Measurements from ENCODE around the gene SNX9. TPM values are rescaled to one million over a fixed set of nuclear protein-coding genes. Genes with fewer than 3 reads are reported as not detected.

SNX9 gene
- total RNA-seq (31.6 TPM), polyA plus RNA-seq (10 to 100 TPM; 16.4 to 23.5 (median 19.9) TPM)

- H3K4me3 Mint-ChIP-seq: peak within 1 kb of the TSS; percentile 92 to 98 (median 98)
- peaks cover 24% of the 10 kb centered on the region for H3K27me3 Mint-ChIP-seq
- no peaks in the 10 kb centered on the region for H3K36me3 ChIP-seq (ENCODE audit: control insufficient read depth, insufficient read depth, low read length)
- H3K9me3 ChIP-seq (ENCODE audit: control insufficient read depth in 2 of 2, low read length in 2 of 2): no peaks in the 10 kb centered on the region
- H3K27ac ChIP-seq (ENCODE audit: insufficient read depth, low read length, poor library complexity, severe bottlenecking): peak within 1 kb of the TSS; percentile 89
- H3K9me3 Mint-ChIP-seq: peaks cover 0 to 3% (median 0%) of the 10 kb centered on the region in 7 donors
- H3K36me3 Mint-ChIP-seq: peaks cover 3% of the 10 kb centered on the region
- H3K27ac Mint-ChIP-seq: peak within 1 kb of the TSS; percentile 99 to 100 (median 99)
- peak; percentile 56 to 73 (median 59) for DNase-seq
- no peaks in the 10 kb centered on the region for H3K27me3 ChIP-seq (ENCODE audit: control insufficient read depth, insufficient read depth, low read length)
- peaks cover 20% of the 10 kb centered on the region for H3K4me1 ChIP-seq (ENCODE audit: control insufficient read depth, insufficient read depth, low read length, poor library complexity, severe bottlenecking)
- peak within 1 kb of the TSS; percentile 96 for H3K4me3 ChIP-seq (ENCODE audit: low read depth, low read length)
- H3K4me1 Mint-ChIP-seq: peaks cover 16 to 39% (median 31%) of the 10 kb centered on the region in 4 donors
- ATAC-seq (ENCODE audit: low read depth in 2 of 2): peak; percentile 74 to 75
These were observed at the start of gene SNX9 for GRCh38 chr6:157823001-157823527. Gene SNX9, plus strand, starts transcription at chr6:157823246. Its CDS starts 189 bp downstream, at chr6:157823435.

- Histone ChIP-seq H3K27me3 (ENCODE audit: control insufficient read depth, insufficient read depth, low read length) (no peaks in the 10 kb centered on the region), H3K4me1 (ENCODE audit: control insufficient read depth, insufficient read depth, low read length, poor library complexity, severe bottlenecking) (peaks cover 14% of the 10 kb centered on the region), H3K27ac (ENCODE audit: insufficient read depth, low read length, poor library complexity, severe bottlenecking) (no peak overlapping the region), H3K9me3 (ENCODE audit: control insufficient read depth in 2 of 2, low read length in 2 of 2) (no peaks in the 10 kb centered on the region), H3K36me3 (ENCODE audit: control insufficient read depth, insufficient read depth, low read length) (no peaks in the 10 kb centered on the region), H3K4me3 (ENCODE audit: low read depth, low read length) (no peak overlapping the region)
- Mint-ChIP-seq H3K4me1 (peaks cover 3 to 29% (median 12%) of the 10 kb centered on the region in 4 donors), H3K27me3 (peaks cover 8% of the 10 kb centered on the region), H3K9me3 (peaks cover 0 to 8% (median 0%) of the 10 kb centered on the region in 7 donors), H3K27ac (peak overlapping the region in 2 of 3 donors; percentile 68 to 89), H3K4me3 (peak overlapping the region in 1 of 4 donors; percentile 53), H3K36me3 (peaks cover 5% of the 10 kb centered on the region)
- no peak for ATAC-seq (ENCODE audit: low read depth in 2 of 2)
- no peak for DNase-seq
These were observed 49.7 kb upstream of the SNX9 start for GRCh38 chr6:157773248-157773773.

- Mint-ChIP-seq H3K9me3 (peaks cover 0 to 8% (median 0%) of the 10 kb centered on the region in 7 donors), H3K36me3 (peaks cover 5% of the 10 kb centered on the region), H3K4me1 (peaks cover 0 to 18% (median 5%) of the 10 kb centered on the region in 4 donors), H3K27ac (peak overlapping the region; percentile 2 to 94 (median 68)), H3K4me3 (no peak overlapping the region), H3K27me3 (peaks cover 10% of the 10 kb centered on the region)
- ATAC-seq (ENCODE audit: low read depth in 2 of 2) (peak; percentile 41 to 54), DNase-seq (no peak)
- H3K36me3 ChIP-seq (ENCODE audit: control insufficient read depth, insufficient read depth, low read length): no peaks in the 10 kb centered on the region
- H3K27ac ChIP-seq (ENCODE audit: insufficient read depth, low read length, poor library complexity, severe bottlenecking): no peak overlapping the region
- H3K4me3 ChIP-seq (ENCODE audit: low read depth, low read length): no peak overlapping the region
- no peaks in the 10 kb centered on the region for H3K27me3 ChIP-seq (ENCODE audit: control insufficient read depth, insufficient read depth, low read length)
- H3K4me1 ChIP-seq (ENCODE audit: control insufficient read depth, insufficient read depth, low read length, poor library complexity, severe bottlenecking): peaks cover 3% of the 10 kb centered on the region
- no peaks in the 10 kb centered on the region for H3K9me3 ChIP-seq (ENCODE audit: control insufficient read depth in 2 of 2, low read length in 2 of 2)
These were observed 48.6 kb upstream of the SNX9 start for GRCh38 chr6:157774153-157775135.

GRCh38 chr6:157775376-157775775 is 47.7 kb upstream of the SNX9 start:
- DNase-seq (no peak), ATAC-seq (ENCODE audit: low read depth in 2 of 2) (no peak)
- no peaks in the 10 kb centered on the region for H3K36me3 ChIP-seq (ENCODE audit: control insufficient read depth, insufficient read depth, low read length)
- no peaks in the 10 kb centered on the region for H3K4me1 ChIP-seq (ENCODE audit: control insufficient read depth, insufficient read depth, low read length, poor library complexity, severe bottlenecking)
- no peaks in the 10 kb centered on the region for H3K27me3 ChIP-seq (ENCODE audit: control insufficient read depth, insufficient read depth, low read length)
- Mint-ChIP-seq H3K4me3 (no peak overlapping the region), H3K27me3 (peaks cover 6% of the 10 kb centered on the region), H3K4me1 (peaks cover 0 to 14% (median 4%) of the 10 kb centered on the region in 4 donors), H3K9me3 (peaks cover 0 to 8% (median 0%) of the 10 kb centered on the region in 7 donors), H3K36me3 (peaks cover 5% of the 10 kb centered on the region), H3K27ac (peak overlapping the region in 1 of 3 donors; percentile 2)
- no peak overlapping the region for H3K4me3 ChIP-seq (ENCODE audit: low read depth, low read length)
- no peaks in the 10 kb centered on the region for H3K9me3 ChIP-seq (ENCODE audit: control insufficient read depth in 2 of 2, low read length in 2 of 2)
- no peak overlapping the region for H3K27ac ChIP-seq (ENCODE audit: insufficient read depth, low read length, poor library complexity, severe bottlenecking)

- no peaks in the 10 kb centered on the region for H3K36me3 ChIP-seq (ENCODE audit: control insufficient read depth, insufficient read depth, low read length)
- no peaks in the 10 kb centered on the region for H3K4me1 ChIP-seq (ENCODE audit: control insufficient read depth, insufficient read depth, low read length, poor library complexity, severe bottlenecking)
- Mint-ChIP-seq H3K4me3 (no peak overlapping the region), H3K36me3 (peaks cover 5% of the 10 kb centered on the region), H3K4me1 (peaks cover 0 to 14% (median 5%) of the 10 kb centered on the region in 4 donors), H3K27ac (no peak overlapping the region), H3K9me3 (peaks cover 0 to 10% (median 0%) of the 10 kb centered on the region in 7 donors), H3K27me3 (peaks cover 10% of the 10 kb centered on the region)
- ATAC-seq (ENCODE audit: low read depth in 2 of 2): no peak
- peaks cover 0 to 4% of the 10 kb centered on the region in 2 experiments for H3K9me3 ChIP-seq (ENCODE audit: control insufficient read depth in 2 of 2, low read length in 2 of 2)
- DNase-seq: no peak
- H3K27ac ChIP-seq (ENCODE audit: insufficient read depth, low read length, poor library complexity, severe bottlenecking): no peak overlapping the region
- H3K4me3 ChIP-seq (ENCODE audit: low read depth, low read length): no peak overlapping the region
- H3K27me3 ChIP-seq (ENCODE audit: control insufficient read depth, insufficient read depth, low read length): peaks cover 5% of the 10 kb centered on the region
These were observed 45.7 kb upstream of the SNX9 start for GRCh38 chr6:157777344-157777743.

- no peak for DNase-seq
- no peak overlapping the region for H3K4me3 ChIP-seq (ENCODE audit: low read depth, low read length)
- no peak overlapping the region for H3K27ac ChIP-seq (ENCODE audit: insufficient read depth, low read length, poor library complexity, severe bottlenecking)
- H3K9me3 ChIP-seq (ENCODE audit: control insufficient read depth in 2 of 2, low read length in 2 of 2): peaks cover 0 to 4% of the 10 kb centered on the region in 2 experiments
- peaks cover 0 to 10% (median 0%) of the 10 kb centered on the region in 7 donors for H3K9me3 Mint-ChIP-seq
- no peaks in the 10 kb centered on the region for H3K4me1 ChIP-seq (ENCODE audit: control insufficient read depth, insufficient read depth, low read length, poor library complexity, severe bottlenecking)
- H3K36me3 ChIP-seq (ENCODE audit: control insufficient read depth, insufficient read depth, low read length): no peaks in the 10 kb centered on the region
- no peak overlapping the region for H3K4me3 Mint-ChIP-seq
- peaks cover 5% of the 10 kb centered on the region for H3K27me3 ChIP-seq (ENCODE audit: control insufficient read depth, insufficient read depth, low read length)
- peak overlapping the region in 2 of 3 donors; percentile 24 to 32 for H3K27ac Mint-ChIP-seq
- H3K36me3 Mint-ChIP-seq: no peaks in the 10 kb centered on the region
- peaks cover 19% of the 10 kb centered on the region for H3K27me3 Mint-ChIP-seq
- H3K4me1 Mint-ChIP-seq: peaks cover 2 to 7% (median 5%) of the 10 kb centered on the region in 4 donors
- ATAC-seq (ENCODE audit: low read depth in 2 of 2): no peak
These were observed 44.3 kb upstream of the SNX9 start for GRCh38 chr6:157778719-157779118.

- H3K36me3 ChIP-seq (ENCODE audit: control insufficient read depth, insufficient read depth, low read length): no peaks in the 10 kb centered on the region
- no peaks in the 10 kb centered on the region for H3K36me3 Mint-ChIP-seq
- peaks cover 5% of the 10 kb centered on the region for H3K27me3 ChIP-seq (ENCODE audit: control insufficient read depth, insufficient read depth, low read length)
- H3K9me3 Mint-ChIP-seq: peaks cover 0 to 10% (median 0%) of the 10 kb centered on the region in 7 donors
- H3K27ac Mint-ChIP-seq: peak overlapping the region in 2 of 3 donors; percentile 16 to 39
- H3K4me1 ChIP-seq (ENCODE audit: control insufficient read depth, insufficient read depth, low read length, poor library complexity, severe bottlenecking): no peaks in the 10 kb centered on the region
- DNase-seq: no peak
- H3K27me3 Mint-ChIP-seq: peaks cover 20% of the 10 kb centered on the region
- peaks cover 0 to 5% (median 3%) of the 10 kb centered on the region in 4 donors for H3K4me1 Mint-ChIP-seq
- ATAC-seq (ENCODE audit: low read depth in 2 of 2): no peak
- no peak overlapping the region for H3K4me3 ChIP-seq (ENCODE audit: low read depth, low read length)
- H3K4me3 Mint-ChIP-seq: no peak overlapping the region
- no peak overlapping the region for H3K27ac ChIP-seq (ENCODE audit: insufficient read depth, low read length, poor library complexity, severe bottlenecking)
- H3K9me3 ChIP-seq (ENCODE audit: control insufficient read depth in 2 of 2, low read length in 2 of 2): peaks cover 0 to 4% of the 10 kb centered on the region in 2 experiments
These were observed 43.1 kb upstream of the SNX9 start for GRCh38 chr6:157779705-157780604.

All from CD4-positive, CD25-positive, alpha-beta regulatory T cell (primary cell).